K562 (cell line): ENCODE measurements around the gene TMEM248. TPM values are rescaled to one million over a fixed set of nuclear protein-coding genes. Genes with fewer than 3 reads are reported as not detected.

Source experiments
- ATAC-seq: fragments of 200-7000 bp; cut with Tn5 transposase; 3 replicates; pipeline ENCODE4 v1.9.1; 2020; ENCODE audit warnings: moderate library complexity
- BruUV-seq: library from RNA; stranded (reverse); fragments of 400-500 nt; replicated peaks from 2 replicates; lab custom pipeline; 2021; lab: Mats Ljungman, UMichigan
- CTCF ChIA-PET: fragments of 300-600 bp; formaldehyde crosslinking; extraction: SDS; loops from one replicate; lab custom pipeline; 2021; ENCODE audit warnings: low intra/inter-chr PET ratio; lab: Yijun Ruan, JAX
- POLR2A ChIA-PET: fragments of 300-600, 350-650 bp; sonication (Branson Sonifier 250); formaldehyde crosslinking; extraction: SDS; loops from one replicate; lab custom pipeline; 2021; ENCODE audit warnings: antibody characterized with exemption, inconsistent platforms; lab: Yijun Ruan, JAX
- DNase-seq, 4 experiments: peaks; one replicate each; pipeline versions ENCODE4 v3.0.0 to v3.0.0-alpha.2; 2011 to 2018; ENCODE audit warnings: low spot score in 3 of 4, mixed read lengths in 3 of 4; ENCODE audit errors: extremely low read depth in 1 of 4
- FAIRE-seq: peaks from 2 replicates; lab custom pipeline; 2011; peaks lifted over from hg19 to GRCh38; lab: Jason Lieb, UNC
- H2AFZ ChIP-seq: 2 replicates; pipeline ENCODE4 v1.6.0; 2011; ENCODE audit warnings: low read depth, low read length, control low read depth, inconsistent platforms
- H3K27ac ChIP-seq: fragments of 200-600 bp; 3 replicates; pipeline ENCODE4 v1.8.0; 2011; ENCODE audit warnings: low read depth, mild to moderate bottlenecking, control low read depth, inconsistent platforms, low read length, moderate library complexity, mixed read lengths; ENCODE audit errors: extremely low read depth
- H3K27me3 ChIP-seq, 2 experiments: fragments of 300-600 bp in 1 of 2; 2 replicates in 1 of 2; 3 replicates in 1 of 2; pipeline versions ENCODE4 v1.6.0 to v1.8.0; 2011; ENCODE audit warnings: inconsistent platforms in 2 of 2, low read length in 2 of 2, mild to moderate bottlenecking in 1 of 2, mixed read lengths in 1 of 2, moderate library complexity in 1 of 2; ENCODE audit not compliant: control insufficient read depth in 2 of 2, insufficient read depth in 2 of 2
- H3K36me3 ChIP-seq: fragments of 300-600 bp; 3 replicates; pipeline ENCODE4 v1.8.0; 2011; ENCODE audit warnings: mild to moderate bottlenecking, low read length, inconsistent platforms; ENCODE audit not compliant: control insufficient read depth, insufficient read depth
- H3K4me1 ChIP-seq, 2 experiments: fragments of 200-600 bp in 1 of 2; replicated peaks in 1 of 2; 2 replicates in 1 of 2; 3 replicates in 1 of 2; pipeline versions ENCODE4 v1.5.1 to v1.8.0; 2011; ENCODE audit warnings: inconsistent platforms in 2 of 2, low read length in 2 of 2, mild to moderate bottlenecking in 1 of 2, mixed read lengths in 1 of 2, moderate library complexity in 1 of 2; ENCODE audit not compliant: control insufficient read depth in 2 of 2, insufficient read depth in 2 of 2
- H3K4me2 ChIP-seq: 2 replicates; pipeline ENCODE4 v1.6.1; 2011; ENCODE audit warnings: low read length, control low read depth, inconsistent platforms, mixed read lengths; ENCODE audit not compliant: insufficient read depth
- H3K4me3 ChIP-seq: fragments of 200-600 bp; sonication (generic), shearing (Covaris generic); 2 replicates; pipeline ENCODE4 v1.5.1; 2016; ENCODE audit warnings: control low read depth, inconsistent platforms
- H3K79me2 ChIP-seq: fragments of 200-600 bp; 3 replicates; pipeline ENCODE4 v1.8.0; 2011; ENCODE audit warnings: low read length, inconsistent platforms; ENCODE audit not compliant: control insufficient read depth, insufficient read depth
- H3K9ac ChIP-seq, 2 experiments: 2 replicates each; pipeline versions ENCODE4 v1.6.0 to v1.6.1; 2011; ENCODE audit warnings: low read depth in 2 of 2, low read length in 2 of 2, control low read depth in 1 of 2, inconsistent platforms in 1 of 2, mild to moderate bottlenecking in 1 of 2, mixed read lengths in 1 of 2; ENCODE audit not compliant: insufficient read depth in 1 of 2
- H3K9me1 ChIP-seq: one replicate; pipeline ENCODE4 v1.6.0; 2011; ENCODE audit warnings: inconsistent platforms, mild to moderate bottlenecking, low read length, moderate library complexity; ENCODE audit not compliant: control insufficient read depth, insufficient read depth
- H3K9me3 ChIP-seq: replicated peaks from 2 replicates; pipeline ENCODE4 v1.5.1; 2011; ENCODE audit warnings: low read depth, low read length, inconsistent platforms; ENCODE audit not compliant: control insufficient read depth, insufficient read depth
- H4K20me1 ChIP-seq: replicated peaks from 2 replicates; pipeline ENCODE4 v1.6.1; 2011; ENCODE audit warnings: low read length, inconsistent platforms, mixed read lengths; ENCODE audit not compliant: control insufficient read depth, insufficient read depth
- ARID3B ChIP-seq: fragments of 250-450 bp; sonication (Bioruptor Pico); IDR thresholded peaks from 2 replicates; pipeline ENCODE4 v1.4.0; 2020; ENCODE audit warnings: borderline replicate concordance
- ETS2 ChIP-seq: IDR thresholded peaks from 2 replicates; pipeline ENCODE4 v1.6.1; 2016; ENCODE audit warnings: borderline replicate concordance, missing genetic modification characterization, mild to moderate bottlenecking, moderate library complexity, missing compliant biosample characterization; ENCODE audit not compliant: poor library complexity, severe bottlenecking
- FOXJ3 ChIP-seq: sonication (generic); formaldehyde crosslinking; IDR thresholded peaks from 2 replicates; pipeline ENCODE4 v1.4.0; 2020; ENCODE audit warnings: mild to moderate bottlenecking, missing genetic modification reagents
- HDAC1 ChIP-seq, 2 experiments: fragments of 450-650 bp; IDR thresholded peaks; 2 replicates each; pipeline ENCODE4 v1.6.1; 2016 to 2017; ENCODE audit warnings: inconsistent platforms in 1 of 2, mild to moderate bottlenecking in 1 of 2, moderate library complexity in 1 of 2
- HOXB6 ChIP-seq: fragments of 250-450 bp; sonication (Bioruptor Pico); IDR thresholded peaks from 2 replicates; pipeline ENCODE4 v1.5.1; 2022; ENCODE audit warnings: mild to moderate bottlenecking, borderline replicate concordance
- NEUROD1 ChIP-seq: fragments of 150-350 bp; IDR thresholded peaks from 2 replicates; pipeline ENCODE4 v1.6.1; 2014; ENCODE audit warnings: borderline replicate concordance, low read length, low read depth; ENCODE audit not compliant: partially characterized antibody
- RAD51 ChIP-seq: fragments of 450-650 bp; IDR thresholded peaks from 2 replicates; pipeline ENCODE4 v1.7.1; 2016; ENCODE audit warnings: low read depth, mild to moderate bottlenecking, borderline replicate concordance
- SP2 ChIP-seq: IDR thresholded peaks from 2 replicates; pipeline ENCODE4 v1.6.1; 2011; ENCODE audit warnings: mild to moderate bottlenecking, low read depth, low read length, moderate library complexity; ENCODE audit not compliant: poor library complexity, severe bottlenecking; ENCODE audit errors: extremely low read depth
- TFAP4 ChIP-seq: sonication (generic); formaldehyde crosslinking; IDR thresholded peaks from 2 replicates; pipeline ENCODE4 v1.8.0; 2022; ENCODE audit warnings: missing genetic modification reagents, mild to moderate bottlenecking, moderate library complexity, borderline replicate concordance
- ZC3H4 ChIP-seq: sonication (generic); formaldehyde crosslinking; IDR thresholded peaks from 2 replicates; pipeline ENCODE4 v1.9.0; 2021; ENCODE audit warnings: missing genetic modification reagents, borderline replicate concordance
- ZFX ChIP-seq: sonication (generic); formaldehyde crosslinking; IDR thresholded peaks from 2 replicates; pipeline ENCODE4 v1.8.0; 2022; ENCODE audit warnings: mild to moderate bottlenecking, missing genetic modification reagents, moderate library complexity
- ZKSCAN1 ChIP-seq: fragments of 150-350 bp; IDR thresholded peaks from 2 replicates; pipeline ENCODE4 v1.6.1; 2016; ENCODE audit warnings: low read depth, low read length
- ZNF445 ChIP-seq: fragments of 250-450 bp; sonication (Bioruptor Pico); IDR thresholded peaks from 2 replicates; pipeline ENCODE4 v1.4.0; 2020; ENCODE audit warnings: low read depth, mild to moderate bottlenecking, moderate library complexity
- ZNF75A ChIP-seq: fragments of 450-650 bp; formaldehyde crosslinking; IDR thresholded peaks from 2 replicates; pipeline ENCODE4 v1.4.0; 2020; ENCODE audit warnings: mild to moderate bottlenecking
- WGBS: fragments of 100-300 bp; shearing (Covaris generic); methylation state at CpG from one replicate; pipeline ENCODE4 v1.1.6; 2016; ENCODE audit warnings: low coverage, mixed read lengths; ENCODE audit not compliant: insufficient coverage; ENCODE audit errors: missing lambda C conversion rate; 5-methylcytosine and 5-hydroxymethylcytosine counted together
- in situ Hi-C: fragments of 300-500 bp; cut with MboI; formaldehyde crosslinking; loops from 4 replicates; pipeline ENCODE4 v1.15.0; 2018; ENCODE audit warnings: inconsistent platforms, mixed read lengths
- intact Hi-C: fragments of 100-400 bp; cut with micrococcal nuclease; formaldehyde crosslinking; loops from 2 replicates; pipeline ENCODE4 v1.14.2; 2022
- polyA plus RNA-seq, 8 experiments: library from polyadenylated mRNA; depleted of rRNA in 4 of 8; stranded (reverse) in 5 of 8; unstranded in 3 of 8; fragments of >200 nt; fragmentation: Nextera tagmentation in 2 of 8; fragmentation: Illumina TruSeq in 1 of 8; extraction: Ambion mirVana in 2 of 8; extraction: Trizol in 1 of 8; gene quantifications; 2 replicates each; pipeline versions ENCODE4 v1.2.1 to v1.2.3, GENCODE V29; 2011 to 2014; ENCODE audit warnings: inconsistent platforms in 1 of 8, missing spikeins in 1 of 8
- total RNA-seq, 7 experiments: library from RNA; depleted of rRNA in 6 of 7; stranded (reverse); fragments of >200 nt in 6 of 7; fragmentation: Illumina TruSeq in 2 of 7; extraction: Trizol in 2 of 7; gene quantifications; 2 replicates each; pipeline versions ENCODE4 v1.2.1 to v1.2.3, GENCODE V29; 2011 to 2021; ENCODE audit warnings: low replicate concordance in 1 of 7

Gene TMEM248
- total and polyA plus RNA-seq, 9 of the 15 experiments (the other 6 are each of a cell fraction or from before 2014, with no cell fraction given), result 6.3 to 132 (median 64.4) TPM

- TF ChIP-seq ZNF75A (CRISPR knock-in tag) (no peak), ETS2 (tag) (no peak), SP2 (peak; percentile 13), ARID3B (CRISPR knock-in tag) (no peak), TFAP4 (CRISPR knock-in tag) (no peak), ZC3H4 (CRISPR knock-in tag) (no peak), RAD51 (no peak), HOXB6 (CRISPR knock-in tag) (no peak), ZNF445 (CRISPR knock-in tag) (no peak), NEUROD1 (no peak), HDAC1 (IDR thresholded peaks at IDR 0.05) (no peak), ZKSCAN1 (no peak), ZFX (CRISPR knock-in tag) (peak; percentile 28; the same call in 1 of the 2 replicates), FOXJ3 (CRISPR knock-in tag) (no peak)
- TF ChIP-seq, all 486 proteins: peak for 2
- no peak for FAIRE-seq
Measured at GRCh38 chr7:66905278-66905677, 15.7 kb upstream of the TMEM248 start.

More at GRCh38 chr7:66905278-66905677, 15.7 kb upstream of the TMEM248 start:
- Histone ChIP-seq H2AFZ (peak overlapping the region; percentile 23; the same call in 1 of the 2 replicates), H3K4me2 (no peak overlapping the region), H4K20me1 (no peaks in the 10 kb centered on the region), H3K36me3 (peaks cover 20% of the 10 kb centered on the region; the same call in 2 of the 3 replicates), H3K4me3 (no peak overlapping the region), H3K9ac (peak overlapping the region in 1 of 2 experiments; percentile 59; a peak in 2 of 4 replicates), H3K27ac (no peak overlapping the region), H3K79me2 (no peaks in the 10 kb centered on the region), H3K9me1 (no peaks in the 10 kb centered on the region), H3K9me3 (no peaks in the 10 kb centered on the region), H3K4me1 (peaks cover 18 to 25% of the 10 kb centered on the region in 2 experiments; a peak in 4 of 5 replicates), H3K27me3 (no peaks in the 10 kb centered on the region)
- no peak for ATAC-seq
- in situ Hi-C loops, result no loop called here
- ChIA-PET CTCF (no interaction called here), POLR2A (interaction anchor here (1.0 to 2.4 kb wide), 5 partner anchors 9 to 37 kb away, joined by 3 to 15 read pairs (median 5); no protein-coding TSS in a partner anchor)
- intact Hi-C loops, result no loop called here
- no peak for DNase-seq
- 64% methylated on average over 8 of the region's 8 CpGs for WGBS
- BruUV-seq, result no TSS peak
